Neural progenitor cell (in vitro differentiated cells): ENCODE data around the gene ATP11A.

ENCODE experiments used
- EZH2 ChIP-seq: fragments of 200-600 bp; sonication (generic); IDR thresholded peaks from 2 replicates; pipeline ENCODE4 v1.6.1; 2017; ENCODE audit warnings: antibody characterized with exemption, mild to moderate bottlenecking, moderate library complexity
- EZH2phosphoT487 ChIP-seq: fragments of 200-600 bp; sonication (generic); IDR thresholded peaks from 2 replicates; pipeline ENCODE4 v1.6.1; 2017; ENCODE audit warnings: antibody characterized with exemption
- TF ChIP-seq, protein P1 (sequence below): fragments of 200-600 bp; sonication (generic); IDR thresholded peaks from 2 replicates; pipeline ENCODE4 v1.5.1; 2017; ENCODE audit warnings: antibody characterized with exemption, mild to moderate bottlenecking

DNA sequence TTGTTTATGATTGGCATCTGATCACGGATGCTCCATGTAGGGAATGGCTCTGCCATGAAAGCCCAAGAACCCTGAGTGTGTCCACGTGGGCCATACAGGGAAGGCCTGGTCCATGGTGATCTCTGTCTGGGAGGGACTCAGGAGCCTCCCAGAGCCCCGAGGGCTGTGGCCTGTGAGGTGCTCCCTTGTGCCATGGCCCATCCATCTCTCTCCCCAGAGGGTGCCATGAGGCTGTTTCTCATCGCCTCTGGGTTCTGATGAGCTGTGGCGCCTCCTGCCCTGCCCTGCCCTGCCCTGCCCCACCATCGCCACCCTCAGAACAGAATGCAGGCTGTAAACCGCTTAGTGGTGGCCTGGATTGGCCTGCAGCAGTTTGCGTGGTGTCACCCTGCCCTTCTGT is 83.1 kb downstream of the ATP11A start:
- TF ChIP-seq EZH2, result no peak
- TF ChIP-seq, protein P1, sequence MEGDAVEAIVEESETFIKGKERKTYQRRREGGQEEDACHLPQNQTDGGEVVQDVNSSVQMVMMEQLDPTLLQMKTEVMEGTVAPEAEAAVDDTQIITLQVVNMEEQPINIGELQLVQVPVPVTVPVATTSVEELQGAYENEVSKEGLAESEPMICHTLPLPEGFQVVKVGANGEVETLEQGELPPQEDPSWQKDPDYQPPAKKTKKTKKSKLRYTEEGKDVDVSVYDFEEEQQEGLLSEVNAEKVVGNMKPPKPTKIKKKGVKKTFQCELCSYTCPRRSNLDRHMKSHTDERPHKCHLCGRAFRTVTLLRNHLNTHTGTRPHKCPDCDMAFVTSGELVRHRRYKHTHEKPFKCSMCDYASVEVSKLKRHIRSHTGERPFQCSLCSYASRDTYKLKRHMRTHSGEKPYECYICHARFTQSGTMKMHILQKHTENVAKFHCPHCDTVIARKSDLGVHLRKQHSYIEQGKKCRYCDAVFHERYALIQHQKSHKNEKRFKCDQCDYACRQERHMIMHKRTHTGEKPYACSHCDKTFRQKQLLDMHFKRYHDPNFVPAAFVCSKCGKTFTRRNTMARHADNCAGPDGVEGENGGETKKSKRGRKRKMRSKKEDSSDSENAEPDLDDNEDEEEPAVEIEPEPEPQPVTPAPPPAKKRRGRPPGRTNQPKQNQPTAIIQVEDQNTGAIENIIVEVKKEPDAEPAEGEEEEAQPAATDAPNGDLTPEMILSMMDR, result no peak
- no peak for TF ChIP-seq EZH2phosphoT487
